ENCODE data around the gene EHMT1. TPM values are rescaled to one million over a fixed set of nuclear protein-coding genes. Genes with fewer than 3 reads are reported as not detected.
A peak's percentile ranks its signal among the peaks of the same experiment; 100 is the strongest.

EHMT1 gene
- total and polyA plus RNA-seq, 2 of the 13 experiments (the other 11 are each of a cell fraction or from before 2014, with no cell fraction given): 23.0 to 27.1 TPM

DNA sequence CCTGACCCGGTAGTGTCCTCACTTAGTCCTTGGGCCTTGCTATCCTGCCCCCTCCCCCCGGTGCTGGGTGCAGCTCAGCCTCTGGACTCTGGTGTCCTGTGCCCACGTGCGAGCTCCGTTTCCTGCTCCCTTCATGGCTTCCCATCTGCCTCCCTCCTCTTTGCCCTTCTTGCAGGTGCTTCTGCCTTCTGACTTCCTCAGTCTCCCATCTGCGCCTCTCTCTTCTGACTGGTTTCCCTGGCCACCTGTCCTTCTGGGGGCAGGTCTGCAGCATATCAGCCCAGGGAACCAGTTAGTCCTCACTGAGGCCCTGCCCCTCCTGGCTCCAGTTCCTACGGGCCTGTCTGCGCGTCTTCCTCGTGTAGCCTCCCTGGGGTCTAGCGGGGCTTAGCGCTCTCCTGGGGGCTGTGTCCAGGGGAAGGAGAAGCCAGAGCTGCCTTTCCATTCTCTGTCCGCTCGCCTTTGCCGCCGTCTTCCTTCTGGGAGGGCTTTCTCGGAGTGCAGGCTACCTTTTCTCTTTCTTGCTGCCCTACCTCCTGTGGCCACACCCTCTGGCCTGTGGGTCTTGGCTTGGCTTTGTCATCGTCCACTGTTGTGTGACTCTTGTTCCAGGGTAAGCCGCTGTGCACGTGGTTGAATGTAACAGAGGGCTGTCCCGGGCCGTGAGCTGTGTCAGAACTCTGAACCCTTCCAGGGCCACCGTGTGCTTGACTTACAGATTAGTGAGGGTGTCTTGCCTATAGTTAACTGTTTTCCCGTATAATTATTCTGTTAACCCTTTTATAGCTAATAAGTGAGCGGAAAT is 51.8 kb downstream of the EHMT1 start:
- intact Hi-C loops (cut with micrococcal nuclease; ENCODE audit: unreplicated experiment) (loop anchor here (5.0 kb wide), 2 partner anchors 63 to 117 kb away; partner anchors contain the start of gene ARRDC1), in situ Hi-C loops (cut with HindIII; ENCODE audit: extremely low pct_ligation_motif_present, low pct_unique_long_range_greater_than_20kb) (no loop called here)
- FAIRE-seq: peak; percentile 97
- peak overlapping the region; percentile 95 for H3K27ac ChIP-seq (ENCODE audit: extremely low read length, insufficient read depth, low read length)
- WGBS (ENCODE audit: low lambda C conversion rate): 12% methylated on average over 25 of the region's 25 CpGs
- H3K4me1 ChIP-seq (ENCODE audit: insufficient read depth, low read length): peaks cover 62% of the 10 kb centered on the region
- DNase-seq (ENCODE audit: low spot score): peak; percentile 85
- CTCF ChIA-PET (ENCODE audit: low intra/inter-chr PET ratio, low total read pairs): no interaction called here
- no peaks in the 10 kb centered on the region for H3K9me3 ChIP-seq (ENCODE audit: low read length)
- peak; percentile 97 for ATAC-seq
- H4K20me1 ChIP-seq (ENCODE audit: insufficient read depth, low read length): peaks cover 11% of the 10 kb centered on the region; the same call in 1 of the 2 replicates
- H3K79me2 ChIP-seq (ENCODE audit: insufficient read depth, low read length): peaks cover 75% of the 10 kb centered on the region
- POLR2A ChIA-PET: interaction anchor here (0.5 to 1.6 kb wide), 3 partner anchors 9 to 50 kb away, joined by 3 to 8 read pairs (median 3); no protein-coding TSS in a partner anchor
- H3K9ac ChIP-seq (ENCODE audit: insufficient read depth, low read depth, low read length): peak overlapping the region; percentile 61
- H2AFZ ChIP-seq (ENCODE audit: low read length): no peak overlapping the region
- H3K4me2 ChIP-seq (ENCODE audit: low read depth, low read length): peak overlapping the region; percentile 85
- H3K4me3 ChIP-seq (replicated peaks in 1 of 3; ENCODE audit: insufficient read depth in 1 of 3, low read depth in 2 of 3, low read length in 3 of 3): peak overlapping the region; percentile 43 to 67 (median 47); a peak in 5 of 6 replicates
- BruUV-seq (replicated peaks): no TSS peak
- peaks cover 2 to 3% of the 10 kb centered on the region in 2 experiments; a peak in 2 of 5 replicates for H3K36me3 ChIP-seq (replicated peaks in 1 of 2; ENCODE audit: control insufficient read depth in 1 of 2, insufficient read depth in 2 of 2, low read length in 2 of 2)
- H3K27me3 ChIP-seq (ENCODE audit: control insufficient read depth in 1 of 2, insufficient read depth in 2 of 2, low read length in 2 of 2): no peaks in the 10 kb centered on the region
- TF ChIP-seq CBX5 (CRISPR knock-in tag; IDR thresholded peaks at IDR 0.05; ENCODE audit: borderline replicate concordance): peak; percentile 75; the same call in 1 of the 2 replicates
- no peak for TF ChIP-seq ZNF33B (CRISPR knock-in tag; IDR thresholded peaks at IDR 0.05)
- TF ChIP-seq KDM3A (CRISPR knock-in tag; IDR thresholded peaks at IDR 0.05; ENCODE audit: low read depth): peak; percentile 71; the same call in 1 of the 2 replicates
- TF ChIP-seq ZNF629 (CRISPR knock-in tag; conservative IDR thresholded peaks at IDR 0.05): peak; percentile 37; the same call in 1 of the 2 replicates
- no peak for TF ChIP-seq TEAD2 (CRISPR knock-in tag; IDR thresholded peaks at IDR 0.05)
- TF ChIP-seq, protein P1, sequence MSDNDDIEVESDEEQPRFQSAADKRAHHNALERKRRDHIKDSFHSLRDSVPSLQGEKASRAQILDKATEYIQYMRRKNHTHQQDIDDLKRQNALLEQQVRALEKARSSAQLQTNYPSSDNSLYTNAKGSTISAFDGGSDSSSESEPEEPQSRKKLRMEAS (IDR thresholded peaks at IDR 0.05): peak; percentile 97
- TF ChIP-seq TBX3 (IDR thresholded peaks at IDR 0.05; ENCODE audit: borderline replicate concordance): peak; percentile 59; the same call in 1 of the 2 replicates
- peak; percentile 45 for TF ChIP-seq ASH2L (IDR thresholded peaks at IDR 0.05; ENCODE audit: insufficient read length, low read depth, low read length)
- peak; percentile 53; the same call in 1 of the 2 replicates for TF ChIP-seq ZNF274 (CRISPR knock-in tag; IDR thresholded peaks at IDR 0.05)
- TF ChIP-seq, protein P2, sequence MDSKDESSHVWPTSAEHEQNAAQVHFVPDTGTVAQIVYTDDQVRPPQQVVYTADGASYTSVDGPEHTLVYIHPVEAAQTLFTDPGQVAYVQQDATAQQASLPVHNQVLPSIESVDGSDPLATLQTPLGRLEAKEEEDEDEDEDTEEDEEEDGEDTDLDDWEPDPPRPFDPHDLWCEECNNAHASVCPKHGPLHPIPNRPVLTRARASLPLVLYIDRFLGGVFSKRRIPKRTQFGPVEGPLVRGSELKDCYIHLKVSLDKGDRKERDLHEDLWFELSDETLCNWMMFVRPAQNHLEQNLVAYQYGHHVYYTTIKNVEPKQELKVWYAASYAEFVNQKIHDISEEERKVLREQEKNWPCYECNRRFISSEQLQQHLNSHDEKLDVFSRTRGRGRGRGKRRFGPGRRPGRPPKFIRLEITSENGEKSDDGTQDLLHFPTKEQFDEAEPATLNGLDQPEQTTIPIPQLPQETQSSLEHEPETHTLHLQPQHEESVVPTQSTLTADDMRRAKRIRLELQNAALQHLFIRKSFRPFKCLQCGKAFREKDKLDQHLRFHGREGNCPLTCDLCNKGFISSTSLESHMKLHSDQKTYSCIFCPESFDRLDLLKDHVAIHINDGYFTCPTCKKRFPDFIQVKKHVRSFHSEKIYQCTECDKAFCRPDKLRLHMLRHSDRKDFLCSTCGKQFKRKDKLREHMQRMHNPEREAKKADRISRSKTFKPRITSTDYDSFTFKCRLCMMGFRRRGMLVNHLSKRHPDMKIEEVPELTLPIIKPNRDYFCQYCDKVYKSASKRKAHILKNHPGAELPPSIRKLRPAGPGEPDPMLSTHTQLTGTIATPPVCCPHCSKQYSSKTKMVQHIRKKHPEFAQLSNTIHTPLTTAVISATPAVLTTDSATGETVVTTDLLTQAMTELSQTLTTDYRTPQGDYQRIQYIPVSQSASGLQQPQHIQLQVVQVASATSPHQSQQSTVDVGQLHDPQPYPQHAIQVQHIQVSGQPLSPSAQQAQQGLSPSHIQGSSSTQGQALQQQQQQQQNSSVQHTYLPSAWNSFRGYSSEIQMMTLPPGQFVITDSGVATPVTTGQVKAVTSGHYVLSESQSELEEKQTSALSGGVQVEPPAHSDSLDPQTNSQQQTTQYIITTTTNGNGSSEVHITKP (CRISPR knock-in tag; IDR thresholded peaks at IDR 0.05; ENCODE audit: low read depth): no peak; the same call in 1 of the 2 replicates
- TF ChIP-seq, protein P3, sequence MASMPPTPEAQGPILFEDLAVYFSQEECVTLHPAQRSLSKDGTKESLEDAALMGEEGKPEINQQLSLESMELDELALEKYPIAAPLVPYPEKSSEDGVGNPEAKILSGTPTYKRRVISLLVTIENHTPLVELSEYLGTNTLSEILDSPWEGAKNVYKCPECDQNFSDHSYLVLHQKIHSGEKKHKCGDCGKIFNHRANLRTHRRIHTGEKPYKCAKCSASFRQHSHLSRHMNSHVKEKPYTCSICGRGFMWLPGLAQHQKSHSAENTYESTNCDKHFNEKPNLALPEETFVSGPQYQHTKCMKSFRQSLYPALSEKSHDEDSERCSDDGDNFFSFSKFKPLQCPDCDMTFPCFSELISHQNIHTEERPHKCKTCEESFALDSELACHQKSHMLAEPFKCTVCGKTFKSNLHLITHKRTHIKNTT (CRISPR knock-in tag; IDR thresholded peaks at IDR 0.05): no peak
- TF ChIP-seq KLF11 (CRISPR knock-in tag; IDR thresholded peaks at IDR 0.05): peak; percentile 56; the same call in 1 of the 2 replicates
- TF ChIP-seq, protein P4, sequence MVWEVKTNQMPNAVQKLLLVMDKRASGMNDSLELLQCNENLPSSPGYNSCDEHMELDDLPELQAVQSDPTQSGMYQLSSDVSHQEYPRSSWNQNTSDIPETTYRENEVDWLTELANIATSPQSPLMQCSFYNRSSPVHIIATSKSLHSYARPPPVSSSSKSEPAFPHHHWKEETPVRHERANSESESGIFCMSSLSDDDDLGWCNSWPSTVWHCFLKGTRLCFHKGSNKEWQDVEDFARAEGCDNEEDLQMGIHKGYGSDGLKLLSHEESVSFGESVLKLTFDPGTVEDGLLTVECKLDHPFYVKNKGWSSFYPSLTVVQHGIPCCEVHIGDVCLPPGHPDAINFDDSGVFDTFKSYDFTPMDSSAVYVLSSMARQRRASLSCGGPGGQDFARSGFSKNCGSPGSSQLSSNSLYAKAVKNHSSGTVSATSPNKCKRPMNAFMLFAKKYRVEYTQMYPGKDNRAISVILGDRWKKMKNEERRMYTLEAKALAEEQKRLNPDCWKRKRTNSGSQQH (CRISPR knock-in tag; IDR thresholded peaks at IDR 0.05; ENCODE audit: low read depth): no peak; the same call in 1 of the 2 replicates
- TF ChIP-seq RELA (CRISPR knock-in tag; IDR thresholded peaks at IDR 0.05): no peak
- TF ChIP-seq HES4 (CRISPR knock-in tag; IDR thresholded peaks at IDR 0.05; ENCODE audit: borderline replicate concordance): 0 out of 2 replicates have a peak, but pooled peaks have one; percentile 62
- no peak for TF ChIP-seq ZNF530 (CRISPR knock-in tag; IDR thresholded peaks at IDR 0.05; ENCODE audit: low read depth)
- TF ChIP-seq RBAK (CRISPR knock-in tag; IDR thresholded peaks at IDR 0.05): no peak

All from HepG2 (cell line).